ENCODE data around the gene LEMD2.
"Not testable (repeated sequence)": the region's sequence is repeated elsewhere in the genome, so short reads cannot be mapped to it uniquely, and the experiment has no call there.

Gene LEMD2

DNA sequence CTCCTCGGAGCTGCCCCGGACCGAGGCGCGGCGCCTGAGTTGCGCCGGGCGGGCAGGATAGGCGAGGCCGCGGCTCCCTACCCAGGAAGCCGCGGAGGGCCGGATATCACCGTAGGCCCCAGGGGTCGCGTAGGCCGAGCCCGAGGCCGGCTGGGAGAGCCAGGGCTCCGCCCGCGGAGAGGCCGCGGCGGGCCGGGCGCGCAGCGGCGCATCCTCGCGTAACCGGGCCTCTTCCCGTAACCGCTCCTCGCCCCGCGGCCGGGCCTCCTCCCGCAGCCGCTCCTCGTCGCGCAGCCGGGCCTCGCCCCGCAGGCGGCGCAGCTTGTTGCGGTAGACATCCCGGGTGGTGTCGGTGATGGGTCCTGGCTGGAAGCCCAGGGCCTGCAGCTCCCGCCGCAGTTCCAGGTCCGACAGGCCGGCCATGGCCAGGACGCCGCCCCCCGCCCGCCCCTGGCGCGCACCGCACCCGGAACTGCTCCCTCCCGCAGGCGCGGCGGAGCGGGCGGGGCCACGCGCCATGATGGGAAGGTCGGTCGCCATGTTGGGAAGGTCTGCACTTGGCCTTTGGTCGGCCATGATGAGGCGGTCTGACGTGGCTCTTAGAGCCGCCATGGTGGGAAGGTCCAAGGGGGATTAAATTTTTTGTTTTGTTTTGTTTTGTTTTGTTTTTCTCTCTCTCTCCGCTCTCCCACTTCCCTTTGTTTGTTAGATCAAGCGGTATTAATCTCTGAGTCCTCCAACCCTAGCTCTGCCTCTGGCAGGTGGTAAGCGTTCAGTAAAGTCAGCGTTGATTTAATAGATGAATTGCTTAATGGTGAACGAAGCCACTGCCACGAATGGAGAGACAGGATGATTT is at the start of gene LEMD2:
TSS of gene LEMD2 (minus strand) at position 437 of the 856 bp plus-strand sequence. CDS start at position 423, 14 bp downstream.
- H3K4me3 ChIP-seq (ENCODE audit: low read depth, low read length): peak within 1 kb of the TSS; percentile 65
- peak; percentile 84 for DNase-seq (ENCODE audit: low read depth)

DNA sequence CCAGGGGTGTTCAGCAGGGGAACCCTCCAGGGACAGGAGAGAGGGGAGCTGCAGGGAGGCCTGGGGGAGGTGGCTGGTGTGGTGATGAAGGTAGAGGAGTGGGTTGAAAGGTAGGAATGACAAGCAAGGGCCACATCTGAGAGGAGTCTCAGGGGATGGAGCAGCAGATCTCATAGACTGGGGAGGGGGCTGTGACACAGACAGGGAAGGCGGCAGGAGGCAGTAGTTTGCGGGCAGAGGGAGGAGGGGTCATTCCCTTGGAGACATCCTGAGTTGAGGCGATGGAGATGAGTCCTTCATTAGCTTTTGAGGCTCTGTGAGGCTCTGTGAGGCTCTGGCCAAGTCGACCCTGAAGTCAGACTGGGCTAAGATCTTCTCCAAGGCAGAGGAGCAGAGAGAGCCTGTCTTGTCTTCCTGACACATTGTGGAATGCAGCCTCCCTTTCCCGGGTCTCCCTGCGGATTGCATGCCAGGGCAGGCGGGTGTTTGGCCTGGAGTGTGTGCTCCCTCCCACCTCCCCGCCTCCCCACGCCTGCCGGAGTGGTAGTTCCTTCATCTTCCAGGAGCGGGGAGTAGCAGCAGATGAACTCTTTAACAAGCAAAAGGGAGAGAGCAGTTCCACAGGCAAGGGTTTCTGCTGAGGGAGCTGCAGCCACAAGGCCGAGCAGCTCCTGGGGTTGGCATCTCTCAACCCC is 49.2 kb upstream of the LEMD2 start:
- no peak overlapping the region for H3K4me3 ChIP-seq (ENCODE audit: low read depth, low read length)
- DNase-seq (ENCODE audit: low read depth): peak; percentile 52

DNA sequence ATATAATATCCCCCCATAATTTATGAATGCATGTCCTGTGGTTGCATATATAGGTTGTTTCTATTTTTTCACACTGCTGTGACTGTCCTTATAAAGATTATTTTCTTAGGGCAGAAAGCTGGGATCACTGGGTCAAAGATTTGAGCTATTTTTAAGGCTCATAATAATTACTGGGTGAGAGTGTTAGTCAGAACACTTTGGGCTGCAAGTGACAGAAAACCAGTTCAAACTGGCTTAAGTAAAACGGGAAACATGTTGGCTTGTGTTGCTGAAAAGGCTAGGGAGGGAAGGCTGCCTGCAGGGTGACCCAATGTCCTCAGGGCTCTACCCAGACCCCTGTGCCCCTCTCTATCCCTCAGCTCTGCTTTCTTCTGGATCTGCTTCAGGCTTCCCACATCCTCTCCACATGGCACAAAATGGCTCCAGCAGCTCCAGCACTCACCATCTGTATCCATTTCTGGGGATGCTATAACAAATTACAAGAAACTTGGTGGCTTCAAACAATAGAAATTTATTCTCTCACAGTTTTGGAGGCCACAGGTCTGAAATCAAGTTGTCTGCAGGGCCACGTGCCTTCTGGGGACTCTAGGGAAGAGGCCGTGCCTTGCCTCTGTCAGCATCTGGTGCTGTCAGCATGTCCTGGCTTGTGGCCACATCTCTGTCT is 48.0 kb upstream of the LEMD2 start:
- no peak overlapping the region for H3K4me3 ChIP-seq (ENCODE audit: low read depth, low read length)
- DNase-seq (ENCODE audit: low read depth): no peak

DNA sequence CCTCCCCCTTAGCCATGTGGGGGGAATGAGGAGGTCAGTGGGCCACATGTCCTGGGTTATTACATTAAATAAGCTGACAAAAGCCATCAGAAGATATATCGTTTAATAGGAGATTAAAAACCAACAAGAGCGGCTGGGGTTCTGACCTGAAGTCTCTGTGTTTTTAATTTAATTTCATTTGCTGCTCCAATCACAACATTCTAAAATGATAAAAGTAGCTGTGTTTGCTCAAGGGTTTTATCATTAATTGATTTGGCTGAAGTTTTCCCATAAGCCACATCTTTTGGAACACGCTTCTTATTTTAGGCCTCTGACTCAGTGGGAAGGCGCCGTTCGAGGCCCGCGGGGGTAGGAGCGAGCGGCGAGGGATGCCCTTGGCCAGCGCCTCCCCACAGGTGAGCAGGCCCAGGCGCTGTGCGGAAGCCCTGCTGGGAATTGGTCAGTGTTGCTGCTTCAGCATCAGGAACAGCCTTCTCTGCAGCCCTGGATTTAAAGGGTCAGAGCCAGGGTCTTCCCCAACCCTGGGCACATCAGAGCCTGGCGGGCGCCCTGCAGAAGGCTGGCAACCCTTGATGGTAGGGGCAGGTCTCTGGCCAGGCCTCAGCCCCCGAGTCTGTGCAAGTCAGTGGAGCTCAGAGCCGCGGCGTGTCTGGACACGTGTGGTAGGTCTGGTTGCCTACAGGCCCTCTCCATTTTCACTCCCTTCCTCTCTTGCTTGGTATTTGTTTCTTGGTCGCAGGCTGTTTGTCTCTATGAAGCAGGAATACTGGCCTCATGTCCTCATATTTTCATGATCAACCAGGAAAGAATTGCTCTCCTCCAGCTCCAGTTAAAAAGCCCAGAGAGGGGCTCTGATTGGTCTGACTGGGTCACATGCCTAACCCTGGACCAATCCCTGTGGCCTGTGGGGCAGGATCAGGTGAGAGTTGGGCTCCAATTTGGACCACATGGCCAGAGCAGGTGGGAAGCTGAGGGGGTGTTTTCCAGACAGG is 45.8 kb upstream of the LEMD2 start:
- no peak overlapping the region for H3K4me3 ChIP-seq (ENCODE audit: low read depth, low read length)
- DNase-seq (ENCODE audit: low read depth): no peak

DNA sequence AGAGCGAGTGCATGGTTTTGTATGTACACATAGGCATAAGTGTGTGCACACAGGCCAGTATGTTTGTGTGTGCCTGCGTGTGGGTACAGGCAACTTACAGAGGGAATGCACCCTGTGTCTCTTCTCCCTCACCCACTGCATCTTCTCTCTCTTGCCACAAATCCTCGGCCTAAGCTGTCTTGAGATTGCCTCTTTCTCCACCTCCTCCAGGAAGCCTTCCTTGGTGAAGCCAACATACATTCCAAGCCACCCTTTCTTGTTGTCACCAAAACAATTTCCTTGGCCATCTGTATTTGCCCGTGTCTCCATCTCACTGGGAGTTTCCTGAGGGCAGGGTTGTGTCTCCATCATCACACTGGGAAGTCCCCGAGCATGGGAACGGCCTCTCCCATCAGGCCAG is 44.7 kb upstream of the LEMD2 start:
- no peak for DNase-seq (ENCODE audit: low read depth)
- H3K4me3 ChIP-seq (ENCODE audit: low read depth, low read length): no peak overlapping the region

DNA sequence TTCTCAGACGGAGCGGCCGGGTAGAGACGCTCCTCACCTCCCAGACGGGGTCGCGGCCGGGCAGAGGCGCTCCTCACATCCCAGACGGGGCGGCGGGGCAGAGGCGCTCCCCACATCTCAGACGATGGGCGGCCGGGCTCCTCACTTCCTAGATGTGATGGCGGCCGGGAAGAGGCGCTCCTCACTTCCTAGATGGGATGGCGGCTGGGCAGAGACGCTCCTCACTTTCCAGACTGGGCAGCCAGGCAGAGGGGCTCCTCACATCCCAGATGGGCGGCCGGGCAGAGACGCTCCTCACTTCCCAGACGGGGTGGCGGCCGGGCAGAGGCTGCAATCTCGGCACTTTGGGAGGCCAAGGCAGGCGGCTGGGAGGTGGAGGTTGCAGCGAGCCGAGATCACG is 43.9 kb upstream of the LEMD2 start:
- H3K4me3 ChIP-seq (ENCODE audit: low read depth, low read length); DNase-seq (ENCODE audit: low read depth): not testable (repeated sequence)

DNA sequence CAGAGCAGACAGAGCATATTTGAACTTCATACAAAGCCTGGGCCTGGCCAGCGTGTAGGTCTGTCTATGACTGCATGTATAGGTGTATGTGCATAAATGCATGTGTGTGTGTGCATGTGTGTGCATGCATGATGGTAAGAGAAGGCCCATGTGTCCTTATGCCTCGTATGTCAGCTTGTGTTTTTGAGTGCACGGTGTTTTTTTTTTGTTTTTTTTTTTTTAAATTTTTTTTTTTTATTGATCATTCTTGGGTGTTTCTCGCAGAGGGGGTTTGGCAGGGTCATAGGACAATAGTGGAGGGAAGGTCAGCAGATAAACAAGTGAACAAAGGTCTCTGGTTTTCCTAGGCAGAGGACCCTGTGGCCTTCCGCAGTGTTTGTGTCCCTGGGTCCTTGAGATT is 42.8 kb upstream of the LEMD2 start:
- not testable (repeated sequence) for DNase-seq (ENCODE audit: low read depth); H3K4me3 ChIP-seq (ENCODE audit: low read depth, low read length)

DNA sequence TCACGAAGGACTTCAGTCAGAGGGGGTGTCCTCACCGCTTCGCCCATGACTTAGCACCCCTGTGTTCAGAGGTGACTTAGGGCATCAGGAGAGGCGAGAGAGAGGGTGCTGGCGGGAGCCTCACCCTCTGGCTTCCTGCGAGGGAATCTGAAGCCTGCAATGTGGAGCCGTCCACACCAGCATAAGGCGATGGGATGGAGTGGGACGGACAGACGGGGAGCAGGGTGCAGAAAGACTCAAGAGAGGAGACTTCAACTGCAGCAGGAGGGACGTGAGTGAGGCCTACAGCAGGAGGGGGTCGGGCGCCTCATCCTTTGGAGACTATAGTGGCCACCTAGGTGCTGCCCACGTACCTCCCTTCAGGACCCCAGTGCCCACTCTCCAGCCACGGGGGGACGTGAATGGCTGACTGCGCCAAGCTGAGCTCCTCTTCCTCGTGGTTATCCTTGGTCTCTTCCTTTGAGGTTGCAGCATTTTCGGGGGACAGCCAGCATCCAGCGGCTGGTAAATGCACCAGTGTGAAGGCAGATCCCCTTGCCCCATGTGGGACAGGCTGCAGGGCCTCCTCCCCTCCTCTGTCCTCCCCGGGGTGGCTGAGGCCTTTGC is 41.8 kb upstream of the LEMD2 start:
- H3K4me3 ChIP-seq (ENCODE audit: low read depth, low read length): no peak overlapping the region
- DNase-seq (ENCODE audit: low read depth): no peak

DNA sequence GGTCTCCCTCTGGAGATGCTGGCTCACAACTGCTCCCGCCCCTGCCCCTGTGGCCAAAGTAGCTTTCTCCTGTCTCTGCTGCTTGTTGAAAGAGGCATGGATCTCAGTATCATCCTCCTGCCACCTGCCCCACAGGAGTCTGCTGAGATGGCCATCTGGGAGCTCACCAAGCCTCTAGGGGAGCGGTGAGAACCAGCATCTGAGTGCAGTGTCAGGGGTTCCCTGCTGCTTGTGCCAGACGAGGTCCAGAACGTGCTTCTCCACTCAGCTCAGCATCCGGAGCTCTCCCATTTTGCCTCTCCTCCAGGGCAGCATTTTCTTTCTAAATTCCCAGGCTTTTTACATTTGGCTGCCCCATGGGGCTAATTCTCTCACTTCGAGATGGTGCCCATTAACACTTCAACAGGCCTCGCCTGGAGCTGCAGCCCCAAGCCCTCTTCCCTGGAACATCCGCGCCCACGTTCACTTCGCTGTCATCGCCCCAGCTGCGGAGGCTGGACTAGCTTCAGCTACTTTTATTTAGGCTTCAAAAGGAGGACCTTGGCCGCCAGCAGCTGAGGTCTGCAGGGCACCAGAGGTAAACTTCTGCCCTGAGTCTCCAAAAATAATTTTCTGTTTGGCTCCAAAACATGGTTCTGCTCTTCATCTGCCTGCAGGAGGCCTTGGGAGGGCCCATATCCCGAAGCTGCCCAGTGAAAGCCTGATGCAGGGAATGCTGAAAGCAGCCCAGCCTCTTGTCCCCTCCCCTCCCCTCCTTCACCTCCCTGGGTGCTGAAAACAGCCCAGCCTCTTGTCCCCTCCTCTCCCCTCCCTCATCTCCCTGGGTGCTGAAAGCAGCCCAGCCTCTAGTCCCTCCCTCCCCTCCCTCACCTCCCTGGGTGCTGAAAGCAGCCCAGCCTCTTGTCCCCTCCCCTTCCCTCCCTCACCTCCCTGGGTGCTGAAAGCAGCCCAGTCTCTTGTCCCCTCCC is 40.1 kb upstream of the LEMD2 start:
- no peak overlapping the region for H3K4me3 ChIP-seq (ENCODE audit: low read depth, low read length)
- DNase-seq (ENCODE audit: low read depth): no peak

DNA sequence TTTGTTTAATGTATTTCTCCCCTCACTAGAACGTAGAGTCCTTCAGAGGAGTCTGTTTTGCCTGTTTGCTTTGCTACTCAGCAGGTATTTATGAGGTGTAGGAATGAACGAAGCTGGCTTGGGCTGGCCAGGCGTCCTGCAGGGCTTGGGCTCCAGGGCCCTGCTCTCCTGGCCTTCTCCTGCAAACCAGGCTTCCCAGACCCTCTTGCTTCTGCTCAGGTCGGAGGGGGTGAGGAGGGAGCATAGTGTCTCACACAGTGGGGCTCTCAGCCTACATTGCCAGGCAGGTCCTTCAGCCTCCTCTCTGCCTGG is 39.5 kb upstream of the LEMD2 start:
- no peak overlapping the region for H3K4me3 ChIP-seq (ENCODE audit: low read depth, low read length)
- DNase-seq (ENCODE audit: low read depth): no peak

DNA sequence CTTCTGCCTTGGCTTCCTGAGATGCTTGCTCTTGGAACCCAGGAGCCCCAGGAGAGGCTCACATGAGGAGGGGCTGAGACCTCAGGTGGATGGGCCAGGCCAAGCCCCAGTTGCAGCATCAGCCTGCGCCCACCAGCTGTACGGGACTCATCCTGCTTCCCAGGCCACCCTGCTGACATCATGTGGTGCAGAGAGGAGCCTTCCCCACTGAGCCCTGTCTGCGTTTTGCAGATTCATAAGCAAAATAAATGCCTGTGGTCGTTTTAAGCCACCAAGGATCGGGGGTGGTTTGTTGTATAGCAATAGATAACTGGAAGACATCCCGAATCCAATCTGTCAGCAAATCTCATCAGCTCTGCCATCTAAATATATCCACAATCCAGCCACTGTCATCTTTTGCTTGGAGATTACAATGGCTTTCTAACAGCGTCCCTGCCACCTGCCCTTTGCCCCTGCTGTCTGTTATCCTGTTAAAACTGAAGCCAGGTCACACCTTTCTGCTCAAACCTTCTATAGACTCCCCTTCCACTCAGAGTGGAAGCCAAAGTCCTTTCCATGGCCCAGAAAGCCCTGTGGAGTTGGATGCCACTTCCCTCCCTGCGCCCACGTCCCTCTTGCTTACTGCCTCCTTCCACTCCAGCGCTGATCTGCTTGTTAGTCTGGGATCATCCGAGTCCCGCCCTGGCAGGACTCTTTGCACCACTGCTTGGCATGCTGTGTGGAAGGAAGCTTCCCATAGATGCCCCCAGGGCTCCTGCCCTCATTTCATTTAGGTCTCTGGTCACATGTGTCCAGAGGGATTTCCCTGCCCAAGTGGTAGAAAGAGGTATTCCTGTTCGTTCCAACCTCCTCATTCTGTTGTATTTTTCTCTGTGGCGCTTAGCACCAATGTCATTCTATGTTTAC is 38.9 kb upstream of the LEMD2 start:
- DNase-seq (ENCODE audit: low read depth): no peak
- H3K4me3 ChIP-seq (ENCODE audit: low read depth, low read length): no peak overlapping the region

DNA sequence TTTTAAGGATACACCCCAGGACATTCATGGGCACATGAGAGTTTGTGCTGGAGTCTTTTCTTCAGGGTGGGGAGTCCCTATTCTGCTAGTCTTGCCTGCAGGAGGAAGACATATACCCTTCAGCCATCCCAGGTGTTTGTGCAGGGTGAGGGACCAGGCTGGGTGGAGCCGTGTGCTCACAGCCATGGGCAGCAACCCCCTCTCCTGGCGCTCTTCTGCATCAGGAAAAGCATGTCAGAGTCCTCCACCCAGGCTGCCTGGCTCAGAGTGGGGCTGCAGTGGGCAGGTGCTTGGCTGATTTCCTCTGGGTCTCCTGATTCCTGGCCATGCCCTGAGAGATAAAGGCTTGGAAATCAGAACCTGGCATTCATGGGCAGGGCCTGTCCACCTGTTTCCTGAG is 37.6 kb upstream of the LEMD2 start:
- no peak for DNase-seq (ENCODE audit: low read depth)

DNA sequence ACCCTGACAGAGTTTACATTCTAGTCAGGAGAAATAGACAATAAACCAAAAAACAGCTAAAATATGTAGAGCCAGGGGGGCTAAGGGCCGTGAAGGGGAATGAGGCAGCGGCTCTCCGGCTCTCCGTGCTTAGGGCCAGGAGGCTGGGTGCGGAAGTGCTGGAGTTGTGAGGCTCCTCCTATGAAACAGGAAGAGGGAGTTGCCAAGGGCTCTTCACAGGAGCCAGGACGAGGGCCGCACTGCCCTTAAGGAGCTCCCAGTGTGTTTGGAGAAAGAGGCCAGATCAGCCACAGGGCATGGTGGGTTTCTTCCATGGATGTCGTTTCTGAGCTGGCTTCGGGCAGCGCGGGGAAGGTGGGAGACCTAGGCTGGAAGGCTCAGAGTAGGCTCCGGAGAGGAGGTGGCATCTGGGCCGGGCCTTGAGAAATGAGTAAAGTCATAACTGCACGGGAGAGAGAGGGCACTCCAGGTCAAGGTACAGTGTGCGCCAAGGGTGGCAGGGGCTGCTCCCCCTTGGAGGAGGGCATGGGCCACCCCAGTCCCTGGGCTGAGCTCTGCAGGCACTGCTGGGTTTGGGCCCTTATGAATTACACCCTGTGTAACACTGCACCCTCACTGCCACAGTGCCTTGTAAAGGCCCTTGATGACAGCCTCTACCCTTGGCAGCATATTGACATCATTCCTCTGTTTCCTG is 35.7 kb upstream of the LEMD2 start:
- DNase-seq (ENCODE audit: low read depth): no peak
- no peak overlapping the region for H3K4me3 ChIP-seq (ENCODE audit: low read depth, low read length)

More for the DNA sequence above, 37.6 kb upstream of the LEMD2 start:
- H3K4me3 ChIP-seq (ENCODE audit: low read depth, low read length): no peak overlapping the region

DNA sequence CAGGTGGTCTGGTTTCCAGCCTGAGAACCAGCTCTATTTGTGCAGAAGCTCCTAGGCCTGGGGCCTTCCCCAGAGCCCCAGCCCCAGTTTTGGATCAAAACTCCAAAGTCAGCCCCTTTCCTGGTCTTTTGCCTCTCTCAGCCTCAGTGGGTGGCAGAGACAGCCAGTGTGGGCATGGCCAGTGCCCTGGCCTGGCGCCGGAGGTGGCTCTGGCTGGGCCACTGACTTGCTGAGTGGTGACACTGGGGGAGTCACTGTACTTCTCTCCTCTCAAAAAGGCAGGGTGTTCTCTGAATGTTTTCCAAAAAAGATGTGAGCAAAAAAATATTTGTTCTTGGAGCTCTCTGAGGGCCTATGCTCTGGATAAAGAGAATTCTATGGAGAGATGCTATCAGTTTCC is 34.9 kb upstream of the LEMD2 start:
- no peak for DNase-seq (ENCODE audit: low read depth)
- no peak overlapping the region for H3K4me3 ChIP-seq (ENCODE audit: low read depth, low read length)

DNA sequence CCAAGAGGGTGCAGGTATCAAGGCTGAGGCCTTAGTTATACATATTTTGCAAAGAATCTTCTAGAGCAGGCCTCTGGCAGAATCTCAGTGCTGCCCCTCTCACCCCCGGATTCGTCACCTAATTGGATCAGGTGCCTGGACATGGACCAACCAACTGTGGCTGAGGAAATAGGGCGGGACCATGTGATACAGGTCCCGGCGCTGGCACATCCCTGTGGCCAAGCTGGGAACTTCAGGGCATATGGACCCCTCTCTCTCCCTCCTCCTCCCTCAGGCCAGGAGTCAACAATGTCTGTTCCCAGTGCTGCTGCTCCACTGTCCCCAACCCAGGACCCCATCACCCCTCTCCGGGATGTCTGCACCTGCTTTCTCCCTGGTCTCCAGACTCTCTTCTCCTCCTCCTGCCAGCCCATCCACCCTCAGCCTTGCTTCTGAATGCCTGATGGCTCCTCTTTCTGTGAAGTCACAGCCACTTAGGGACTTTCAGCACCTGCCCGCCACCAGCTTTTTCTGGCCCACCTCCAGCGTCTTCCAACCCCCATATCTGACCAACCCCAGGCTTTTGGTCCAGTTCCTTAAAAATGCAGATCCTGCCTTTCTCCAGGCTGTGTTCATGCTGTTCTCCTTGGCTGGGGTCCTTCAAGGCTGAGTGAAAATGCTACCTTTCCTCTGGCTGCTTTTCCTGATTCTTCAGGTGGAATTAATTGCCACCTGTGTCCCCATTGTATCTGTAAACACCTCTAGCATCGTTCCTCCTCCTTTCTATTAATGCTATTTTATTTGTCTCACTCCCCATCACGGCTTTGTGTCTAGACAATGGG is 33.9 kb upstream of the LEMD2 start:
- no peak for DNase-seq (ENCODE audit: low read depth)
- no peak overlapping the region for H3K4me3 ChIP-seq (ENCODE audit: low read depth, low read length)
